GM12873 (cell line): ENCODE data around the gene RNF31.

Source experiments
- TF ChIP-seq, protein P1 (sequence below): IDR thresholded peaks from 2 replicates; pipeline ENCODE4 v1.5.1; 2012; ENCODE audit warnings: low read depth, mild to moderate bottlenecking, moderate library complexity, low read length, control low read depth; ENCODE audit not compliant: insufficient read depth; ENCODE audit errors: missing control alignments

RNF31 gene

DNA sequence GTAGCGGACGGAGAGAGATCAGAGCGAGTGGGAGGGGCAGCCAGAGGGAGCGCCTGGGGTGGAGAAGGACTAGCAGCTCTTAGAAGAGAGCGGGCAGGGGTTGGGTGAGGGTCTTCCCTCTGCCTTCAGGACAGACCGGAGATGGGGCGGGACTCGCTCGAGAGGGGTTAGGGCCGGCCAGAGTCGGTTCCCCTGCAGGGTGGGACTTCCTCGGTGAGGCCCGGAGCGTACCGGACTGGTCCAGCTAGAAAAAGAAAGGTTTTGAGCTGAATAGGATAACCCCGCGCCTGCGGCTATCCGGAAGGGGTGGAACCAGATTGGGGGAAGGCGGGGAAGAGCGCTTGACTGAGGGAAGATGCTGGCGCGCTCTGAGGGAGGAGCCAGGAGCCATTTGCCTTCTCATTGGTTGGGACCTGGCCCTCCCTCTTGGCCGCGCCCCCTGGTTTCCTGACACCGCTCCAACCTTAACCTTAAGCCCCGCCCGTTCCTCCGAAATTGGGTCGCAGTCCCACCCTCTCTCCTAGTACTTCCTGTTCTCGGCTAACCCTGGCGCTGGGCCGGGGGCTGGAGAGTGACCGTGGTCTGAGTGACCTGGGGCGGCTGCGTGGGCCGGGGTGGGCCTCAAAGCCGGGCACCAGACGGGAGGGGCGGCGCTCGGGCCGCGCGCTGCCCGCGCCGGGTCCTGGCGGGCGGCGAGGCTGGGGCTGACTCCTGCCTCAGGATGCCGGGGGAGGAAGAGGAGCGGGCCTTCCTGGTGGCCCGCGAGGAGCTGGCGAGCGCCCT is at the start of gene RNF31:
TSS of gene RNF31 (plus strand) at position 521 of the 783 bp plus-strand sequence. CDS start at position 722, 201 bp downstream.
- TF ChIP-seq, protein P1, sequence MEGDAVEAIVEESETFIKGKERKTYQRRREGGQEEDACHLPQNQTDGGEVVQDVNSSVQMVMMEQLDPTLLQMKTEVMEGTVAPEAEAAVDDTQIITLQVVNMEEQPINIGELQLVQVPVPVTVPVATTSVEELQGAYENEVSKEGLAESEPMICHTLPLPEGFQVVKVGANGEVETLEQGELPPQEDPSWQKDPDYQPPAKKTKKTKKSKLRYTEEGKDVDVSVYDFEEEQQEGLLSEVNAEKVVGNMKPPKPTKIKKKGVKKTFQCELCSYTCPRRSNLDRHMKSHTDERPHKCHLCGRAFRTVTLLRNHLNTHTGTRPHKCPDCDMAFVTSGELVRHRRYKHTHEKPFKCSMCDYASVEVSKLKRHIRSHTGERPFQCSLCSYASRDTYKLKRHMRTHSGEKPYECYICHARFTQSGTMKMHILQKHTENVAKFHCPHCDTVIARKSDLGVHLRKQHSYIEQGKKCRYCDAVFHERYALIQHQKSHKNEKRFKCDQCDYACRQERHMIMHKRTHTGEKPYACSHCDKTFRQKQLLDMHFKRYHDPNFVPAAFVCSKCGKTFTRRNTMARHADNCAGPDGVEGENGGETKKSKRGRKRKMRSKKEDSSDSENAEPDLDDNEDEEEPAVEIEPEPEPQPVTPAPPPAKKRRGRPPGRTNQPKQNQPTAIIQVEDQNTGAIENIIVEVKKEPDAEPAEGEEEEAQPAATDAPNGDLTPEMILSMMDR = no peak

DNA sequence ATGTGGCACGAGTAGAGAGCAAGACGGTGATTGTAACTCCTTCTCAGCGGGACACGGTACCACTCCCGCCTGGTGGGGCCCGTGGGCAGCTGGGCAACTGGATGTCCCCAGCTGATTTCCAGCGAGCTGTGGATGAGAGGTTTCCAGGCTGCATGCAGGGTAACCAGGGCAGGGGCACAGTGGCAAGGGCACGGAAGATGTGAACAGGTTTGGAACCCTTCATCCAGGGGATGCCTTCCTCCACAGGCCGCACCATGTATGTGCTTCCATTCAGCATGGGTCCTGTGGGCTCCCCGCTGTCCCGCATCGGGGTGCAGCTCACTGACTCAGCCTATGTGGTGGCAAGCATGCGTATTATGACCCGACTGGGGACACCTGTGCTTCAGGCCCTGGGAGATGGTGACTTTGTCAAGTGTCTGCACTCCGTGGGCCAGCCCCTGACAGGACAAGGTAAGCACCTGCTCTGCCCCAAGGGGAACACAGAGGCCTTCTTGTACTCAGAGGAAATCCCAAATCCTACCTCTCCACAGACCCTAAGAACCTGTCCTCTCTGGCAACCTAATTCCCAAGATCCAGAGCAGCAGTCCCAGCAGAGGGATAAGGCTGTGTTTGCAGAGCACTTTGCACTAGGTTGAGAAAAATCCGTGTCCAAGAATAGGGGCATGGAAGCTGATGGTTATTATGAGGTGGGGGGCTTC is 48.9 kb upstream of the RNF31 start:
- TF ChIP-seq, protein P1 = no peak

DNA sequence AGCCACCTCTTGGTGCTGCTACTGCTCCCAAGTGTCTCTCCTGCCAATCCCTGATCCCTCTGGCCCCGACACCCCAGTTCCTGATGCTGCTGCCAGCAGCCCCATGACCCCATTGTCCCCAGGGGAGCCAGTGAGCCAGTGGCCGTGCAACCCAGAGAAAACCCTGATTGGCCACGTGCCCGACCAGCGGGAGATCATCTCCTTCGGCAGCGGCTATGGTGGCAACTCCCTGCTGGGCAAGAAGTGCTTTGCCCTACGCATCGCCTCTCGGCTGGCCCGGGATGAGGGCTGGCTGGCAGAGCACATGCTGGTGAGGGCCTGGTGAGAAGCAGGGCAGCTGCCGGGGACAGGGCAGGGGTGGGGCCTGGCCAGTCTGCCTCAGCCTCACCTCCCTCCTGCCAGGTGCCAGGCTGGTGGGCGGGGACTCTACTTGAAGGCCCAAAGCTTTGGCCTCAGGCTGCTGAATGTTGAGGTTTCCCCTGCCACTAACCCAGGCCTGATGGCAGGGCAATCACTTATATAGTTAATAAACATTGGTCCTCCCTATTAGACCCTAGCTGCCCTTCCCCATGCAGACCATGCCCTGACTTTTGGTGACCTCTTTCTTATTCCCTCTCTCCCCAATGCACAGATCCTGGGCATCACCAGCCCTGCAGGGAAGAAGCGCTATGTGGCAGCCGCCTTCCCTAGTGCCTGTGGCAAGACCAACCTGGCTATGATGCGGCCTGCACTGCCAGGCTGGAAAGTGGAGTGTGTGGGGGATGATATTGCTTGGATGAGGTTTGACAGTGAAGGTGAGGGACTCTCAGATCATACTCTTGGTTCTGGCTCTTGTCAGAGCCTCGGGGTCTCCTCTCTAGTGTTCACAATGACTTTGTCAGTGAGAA is 48.1 kb upstream of the RNF31 start:
- TF ChIP-seq, protein P1 = no peak

DNA sequence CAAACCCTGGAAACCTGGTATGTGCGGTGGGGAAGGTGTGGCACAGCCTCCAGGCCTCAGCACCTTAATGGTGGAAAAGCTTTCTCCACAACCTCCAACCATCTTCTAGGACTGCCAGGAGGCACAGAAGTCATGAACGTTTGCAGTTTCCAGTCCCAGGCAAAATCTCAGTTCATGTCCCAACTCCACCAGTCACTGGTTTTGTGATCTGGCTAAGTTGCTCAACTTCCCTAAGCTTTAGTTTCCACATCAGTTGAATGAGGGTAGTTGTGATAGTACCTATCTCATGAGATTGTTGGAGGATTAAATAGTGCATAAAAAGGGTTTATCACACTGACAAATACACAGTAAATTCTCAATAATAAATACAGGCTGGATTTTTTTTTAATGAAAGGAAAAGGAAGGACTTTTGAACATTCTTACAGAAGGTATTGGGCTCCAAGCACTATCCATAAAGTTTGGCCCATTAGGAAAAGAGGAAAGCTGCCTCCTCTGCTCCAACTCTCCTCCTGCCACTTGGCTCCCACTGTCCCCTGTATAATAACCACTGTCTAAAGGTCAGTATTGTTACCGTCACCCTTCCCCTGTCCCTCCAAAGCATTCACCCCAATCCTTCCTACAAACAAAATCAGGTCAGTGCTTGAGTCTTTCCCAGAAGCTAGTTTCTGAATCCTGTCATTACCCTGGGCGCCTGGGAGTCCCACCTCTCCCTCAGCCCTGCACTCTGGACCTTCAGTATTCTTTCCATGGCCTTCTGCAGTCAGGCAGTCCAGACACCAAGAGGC is 46.9 kb upstream of the RNF31 start:
- TF ChIP-seq, protein P1 = no peak

DNA sequence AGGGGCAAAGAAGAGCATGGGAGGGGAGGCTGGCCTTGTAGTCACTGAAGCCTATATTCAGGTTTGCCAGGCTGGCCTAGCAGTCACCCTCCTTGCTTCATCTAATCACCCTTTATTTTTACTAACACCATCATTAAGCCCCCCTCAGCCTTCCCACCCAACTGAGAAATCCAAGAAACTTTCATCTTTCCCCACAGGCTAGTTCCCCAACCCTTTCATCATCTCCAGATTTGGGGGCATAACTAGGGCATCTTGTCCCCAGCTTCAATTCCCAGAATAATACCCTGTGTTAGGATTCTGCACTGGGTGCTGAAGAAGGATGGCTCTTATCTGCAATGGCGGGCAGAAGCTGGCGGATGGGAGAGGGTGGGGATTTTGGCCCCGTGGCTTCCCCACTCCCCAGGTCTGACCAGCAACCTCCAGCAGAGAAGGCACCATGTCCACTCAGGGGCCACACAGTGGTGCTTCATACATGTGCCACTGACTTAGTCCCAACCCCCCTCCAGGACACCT is 46.3 kb upstream of the RNF31 start:
- TF ChIP-seq, protein P1 = no peak

DNA sequence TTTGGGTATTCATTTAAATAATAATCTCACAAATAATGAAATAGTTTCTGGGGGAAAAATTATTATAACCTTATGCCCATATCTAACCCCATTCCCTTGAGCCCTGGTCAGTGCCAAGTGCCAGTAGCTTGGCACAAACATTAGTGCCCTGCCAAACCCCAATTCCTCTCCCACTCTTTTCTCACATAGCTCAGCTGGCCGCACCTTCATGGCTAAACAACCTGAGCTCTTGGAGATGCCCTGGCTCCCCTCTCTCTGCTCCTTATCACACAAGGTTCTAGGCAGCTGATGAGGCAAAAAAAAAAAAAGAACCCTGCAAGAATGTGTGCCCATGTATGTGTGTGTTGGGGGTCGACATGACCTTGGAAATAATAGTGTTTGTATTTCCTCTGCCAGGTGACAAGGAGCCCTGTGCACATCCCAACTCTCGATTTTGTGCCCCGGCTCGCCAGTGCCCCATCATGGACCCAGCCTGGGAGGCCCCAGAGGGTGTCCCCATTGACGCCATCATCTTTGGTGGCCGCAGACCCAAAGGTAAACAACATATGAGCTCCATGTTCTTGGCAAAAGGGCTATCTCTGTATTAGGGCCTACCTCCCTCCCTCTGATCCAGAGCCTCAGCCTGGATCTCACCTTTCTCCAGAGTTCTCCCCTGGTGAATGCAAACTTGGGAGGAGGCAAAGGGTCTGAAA is 44.8 kb upstream of the RNF31 start:
- TF ChIP-seq, protein P1 = no peak
